Gastroesophageal sphincter (tissue), 4 donors: Measurements from ENCODE around the gene CHSY1. TPM values are rescaled to one million over a fixed set of nuclear protein-coding genes. Genes with fewer than 3 reads are reported as not detected.

ENCODE experiments used
- ATAC-seq: fragments of 150-250 bp; one replicate; pipeline ENCODE4 v1.9.1; 2016; ENCODE audit warnings: mild to moderate bottlenecking, moderate library complexity
- H3K27ac ChIP-seq, 4 donors: fragments of 200-600 bp; sonication (generic) in 3 of 4; 1 replicate in 3 of 4; 2 replicates in 1 of 4; pipeline ENCODE4 v1.5.1; 2016 to 2019
- H3K27me3 ChIP-seq: fragments of 200-600 bp; sonication (generic); one replicate; pipeline ENCODE4 v1.5.1; 2019
- H3K36me3 ChIP-seq, 2 donors: fragments of 200-600 bp; sonication (generic); one replicate each; pipeline ENCODE4 v1.5.1; 2019; ENCODE audit warnings: control low read depth in 1 of 2
- H3K4me1 ChIP-seq, 3 donors: fragments of 200-600 bp; sonication (generic); 1 replicate in 2 of 3; 2 replicates in 1 of 3; pipeline ENCODE4 v1.5.1; 2016 to 2019; ENCODE audit warnings: control low read depth in 2 of 3
- H3K4me3 ChIP-seq, 2 donors: fragments of 200-600 bp; sonication (generic); one replicate each; pipeline ENCODE4 v1.5.1; 2019; ENCODE audit warnings: mild to moderate bottlenecking in 1 of 2, moderate library complexity in 1 of 2
- H3K9me3 ChIP-seq, 3 donors: fragments of 200-600 bp; sonication (generic); one replicate each; pipeline ENCODE4 v1.5.1; 2017 to 2019; ENCODE audit warnings: control low read depth in 2 of 3
- EP300 ChIP-seq: sonication (generic); formaldehyde crosslinking; IDR thresholded peaks from one replicate; pipeline ENCODE4 v1.6.1; 2017; ENCODE audit warnings: antibody characterized with exemption, mild to moderate bottlenecking
- POLR2A ChIP-seq, 2 donors: fragments of 450-650 bp; IDR thresholded peaks; one replicate each; pipeline ENCODE4 v1.6.1; 2017; ENCODE audit warnings: antibody characterized with exemption in 2 of 2, mild to moderate bottlenecking in 2 of 2, moderate library complexity in 1 of 2
- POLR2AphosphoS5 ChIP-seq: sonication (generic); formaldehyde crosslinking; IDR thresholded peaks from one replicate; pipeline ENCODE4 v1.6.1; 2017; ENCODE audit warnings: antibody characterized with exemption
- WGBS, 2 donors: methylation state at CpG; one replicate each; pipeline ENCODE4 v1.1.5; 2018; ENCODE audit warnings: low coverage in 1 of 2; 5-methylcytosine and 5-hydroxymethylcytosine counted together
- total RNA-seq, 4 donors: library from RNA; depleted of rRNA; stranded (reverse); fragments of >200 nt; gene quantifications; one replicate each; pipeline ENCODE4 v1.1.0, GENCODE V29; 2016
- TF ChIP-seq, protein P1 (sequence below), 4 experiments: fragments of 200-600 bp in 2 of 4; fragments of 450-650 bp in 2 of 4; sonication (generic) in 1 of 4; IDR thresholded peaks; one replicate each; pipeline ENCODE4 v1.5.1; 2017 to 2019; ENCODE audit warnings: antibody characterized with exemption in 4 of 4, mild to moderate bottlenecking in 2 of 4, moderate library complexity in 2 of 4

CHSY1 gene
- total RNA-seq, 4 donors from 2014 or later = 13.8 to 30.6 (median 19.9) TPM

DNA sequence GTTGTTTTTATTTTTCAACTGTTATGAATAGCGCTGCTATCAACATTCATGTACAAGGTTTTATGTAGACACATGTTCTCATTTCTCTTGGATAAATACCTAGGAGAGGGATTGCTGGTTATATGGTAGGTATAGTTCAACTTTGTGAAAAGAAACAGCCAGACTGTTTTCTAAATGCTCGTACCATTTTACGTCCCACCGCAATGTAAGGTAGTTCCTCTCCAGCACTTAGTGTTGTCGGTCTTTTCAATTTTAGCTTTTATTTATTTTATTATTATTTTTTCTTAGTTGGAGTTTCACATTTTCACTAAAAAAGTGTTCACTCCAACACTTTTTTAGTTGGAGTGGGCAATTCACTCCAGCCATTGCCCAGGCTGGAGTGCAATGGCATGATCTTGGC is 117.1 kb downstream of the CHSY1 start:
- TF ChIP-seq POLR2AphosphoS5 (no peak), POLR2A (IDR thresholded peaks at IDR 0.05) (no peak), EP300 (no peak)
- TF ChIP-seq, protein P1, sequence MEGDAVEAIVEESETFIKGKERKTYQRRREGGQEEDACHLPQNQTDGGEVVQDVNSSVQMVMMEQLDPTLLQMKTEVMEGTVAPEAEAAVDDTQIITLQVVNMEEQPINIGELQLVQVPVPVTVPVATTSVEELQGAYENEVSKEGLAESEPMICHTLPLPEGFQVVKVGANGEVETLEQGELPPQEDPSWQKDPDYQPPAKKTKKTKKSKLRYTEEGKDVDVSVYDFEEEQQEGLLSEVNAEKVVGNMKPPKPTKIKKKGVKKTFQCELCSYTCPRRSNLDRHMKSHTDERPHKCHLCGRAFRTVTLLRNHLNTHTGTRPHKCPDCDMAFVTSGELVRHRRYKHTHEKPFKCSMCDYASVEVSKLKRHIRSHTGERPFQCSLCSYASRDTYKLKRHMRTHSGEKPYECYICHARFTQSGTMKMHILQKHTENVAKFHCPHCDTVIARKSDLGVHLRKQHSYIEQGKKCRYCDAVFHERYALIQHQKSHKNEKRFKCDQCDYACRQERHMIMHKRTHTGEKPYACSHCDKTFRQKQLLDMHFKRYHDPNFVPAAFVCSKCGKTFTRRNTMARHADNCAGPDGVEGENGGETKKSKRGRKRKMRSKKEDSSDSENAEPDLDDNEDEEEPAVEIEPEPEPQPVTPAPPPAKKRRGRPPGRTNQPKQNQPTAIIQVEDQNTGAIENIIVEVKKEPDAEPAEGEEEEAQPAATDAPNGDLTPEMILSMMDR (IDR thresholded peaks at IDR 0.05) = no peak
- Histone ChIP-seq H3K9me3 (no peaks in the 10 kb centered on the region), H3K4me3 (no peak overlapping the region), H3K4me1 (no peaks in the 10 kb centered on the region), H3K36me3 (no peaks in the 10 kb centered on the region), H3K27ac (no peak overlapping the region), H3K27me3 (no peaks in the 10 kb centered on the region)
- ATAC-seq = no peak
- 94 to 100% methylated on average over 5 of the region's 5 CpGs for WGBS, 2 donors

- Histone ChIP-seq H3K9me3 (no peaks in the 10 kb centered on the region), H3K4me3 (no peak overlapping the region), H3K27me3 (no peaks in the 10 kb centered on the region), H3K4me1 (no peaks in the 10 kb centered on the region), H3K36me3 (no peaks in the 10 kb centered on the region), H3K27ac (no peak overlapping the region)
- WGBS, 2 donors = 80 to 88% methylated on average over 1 to 4 of the region's 13 CpGs
- TF ChIP-seq EP300 = no peak
- TF ChIP-seq, protein P1 (IDR thresholded peaks at IDR 0.05) = no peak
- TF ChIP-seq POLR2AphosphoS5 = no peak
- no peak for ATAC-seq
Measured at GRCh38 chr15:101133751-101134261, 118.0 kb downstream of the CHSY1 start.

DNA sequence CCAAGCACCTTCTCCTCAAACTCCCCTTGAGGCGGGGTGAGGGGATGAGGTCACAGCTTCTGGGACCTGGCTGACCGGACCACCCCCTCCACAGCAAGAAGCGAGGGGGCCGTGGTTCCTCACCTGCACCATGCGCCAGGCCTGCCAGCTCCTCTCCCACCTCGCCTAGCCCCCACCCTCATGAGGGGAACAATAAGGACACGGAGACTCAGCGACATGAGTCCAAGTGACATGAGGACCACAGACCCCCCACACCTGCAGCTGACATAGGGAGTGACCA is 118.7 kb downstream of the CHSY1 start:
- 80% methylated on average over 1 of the region's 8 CpGs; no CpG with 5 or more reads in 1 of the 2 donors for WGBS, 2 donors
- no peaks in the 10 kb centered on the region for H3K9me3 ChIP-seq
- no peaks in the 10 kb centered on the region for H3K36me3 ChIP-seq
- H3K4me1 ChIP-seq = peaks cover 0 to 7% (median 0%) of the 10 kb centered on the region in 3 donors
- no peaks in the 10 kb centered on the region for H3K27me3 ChIP-seq
- TF ChIP-seq POLR2AphosphoS5 (no peak), POLR2A (IDR thresholded peaks at IDR 0.05) (no peak), EP300 (no peak)
- TF ChIP-seq, protein P1 (IDR thresholded peaks at IDR 0.05) = no peak
- no peak overlapping the region for H3K27ac ChIP-seq
- no peak overlapping the region for H3K4me3 ChIP-seq
- no peak for ATAC-seq

DNA sequence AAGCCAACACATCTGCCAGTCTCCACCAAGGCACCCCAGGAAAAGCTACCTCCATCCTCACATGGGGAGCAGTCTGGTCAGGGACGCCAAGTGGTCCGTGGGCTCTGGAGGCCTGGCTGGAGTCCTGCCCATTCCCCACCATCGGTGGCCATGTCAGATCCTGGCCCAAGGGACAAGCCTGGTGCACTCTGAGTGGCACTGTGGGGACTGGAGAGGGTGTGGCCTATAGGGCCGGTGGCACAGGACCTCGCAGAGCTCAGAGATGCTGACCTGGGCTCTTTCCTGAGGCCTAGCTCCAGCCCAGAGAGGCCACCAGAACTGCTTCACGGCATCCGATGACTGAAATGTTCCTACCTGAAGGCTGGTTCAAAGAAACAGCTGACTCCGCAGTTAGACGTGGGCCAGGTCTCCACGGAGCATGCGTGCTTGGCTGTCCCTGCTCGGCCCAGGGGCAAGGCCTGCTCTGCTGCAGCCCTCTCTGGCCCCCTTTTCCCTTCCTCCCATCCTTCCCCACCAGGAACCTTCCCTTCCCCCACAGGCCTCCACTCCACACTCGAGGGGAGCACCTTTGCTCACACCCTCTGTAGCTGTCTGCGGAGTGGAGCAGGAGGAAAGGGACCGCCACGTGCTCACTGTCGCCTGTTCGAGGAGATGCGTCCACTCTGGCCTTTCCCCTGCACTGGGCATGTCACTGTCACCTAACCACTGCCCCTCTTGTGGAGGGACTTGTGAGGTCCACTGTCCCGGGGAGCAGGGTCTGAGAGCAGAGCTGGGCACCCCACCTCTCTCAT is 119.3 kb downstream of the CHSY1 start:
- TF ChIP-seq POLR2A (IDR thresholded peaks at IDR 0.05) (no peak), POLR2AphosphoS5 (no peak), EP300 (no peak)
- TF ChIP-seq, protein P1 (IDR thresholded peaks at IDR 0.05) = no peak
- Histone ChIP-seq H3K36me3 (no peaks in the 10 kb centered on the region), H3K27ac (no peak overlapping the region), H3K9me3 (no peaks in the 10 kb centered on the region), H3K4me1 (peaks cover 0 to 12% (median 4%) of the 10 kb centered on the region in 3 donors), H3K27me3 (no peaks in the 10 kb centered on the region), H3K4me3 (no peak overlapping the region)
- no peak for ATAC-seq
- 80 to 100% methylated on average over 4 to 5 of the region's 20 CpGs for WGBS, 2 donors
